Heart left ventricle (tissue), 13 donors: ENCODE results near the gene TBL1X.

Experiments
- CTCF ChIP-seq, 12 donors: fragments of 200-600 bp; sonication (generic) in 4 of 12; IDR thresholded peaks; one replicate each; pipeline versions ENCODE4 v1.5.0 to v1.8.0; 2018 to 2022; ENCODE audit warnings: antibody characterized with exemption in 12 of 12, mild to moderate bottlenecking in 5 of 12
- POLR2A ChIP-seq, 2 donors: fragments of 450-650 bp; IDR thresholded peaks; one replicate each; pipeline ENCODE4 v1.6.1; 2017; ENCODE audit warnings: antibody characterized with exemption in 2 of 2, mild to moderate bottlenecking in 2 of 2, moderate library complexity in 2 of 2
- donor health status: ischemic (EF 13 %, LVEDD 7.1; RV severe dilation, severe dysfunction).
- donor health status: DM: no; HTN: yes; CAD: no.
- donor health status: DM: no; HTN: no; CAD: no.
- donor health status: ischemic (EF 25% LVEDD 6.9; RV normal size, moderate dysfunction).
- donor health status: ischemic (EF 25% LVEDD 5.7; RV mildly dilated, moderate dysfunction).
- donor health status: ischemic (EF 35%, LVEDD 5.7; RV mildly dilated, moderate dysfunction).
- donor health status: nonischemic (EF 11% LVEDD 7.7; RV severe dilation, severe dysfunction).
- donor health status: DM: yes; HTN: yes; CAD: no.
- donor health status: PGD.
- donor health status: ischemic (EF 29% LVEDD 5.4; RV normal size, mild dysfunction).
- donor health status: nonischemic (EF 23%, LVEDD 6.1; RV moderate dilation, normal function).

GRCh38 chrX:9430346-9430921 is 34.4 kb upstream of the TBL1X start:
- no peak for TF ChIP-seq CTCF (IDR thresholded peaks at IDR 0.05)
- TF ChIP-seq POLR2A (IDR thresholded peaks at IDR 0.05) = no peak
